Esophagus (tissue), 2 donors: ENCODE results near the gene MEP1A. TPM values are rescaled to one million over a fixed set of nuclear protein-coding genes. Genes with fewer than 3 reads are reported as not detected.
"Not testable (repeated sequence)": the region's sequence is repeated elsewhere in the genome, so short reads cannot be mapped to it uniquely, and the experiment has no call there.

ENCODE experiments used
- H3K27ac ChIP-seq, 2 donors: one replicate each; pipeline ENCODE4 v1.5.1; 2013; ENCODE audit warnings: low read depth in 2 of 2, mild to moderate bottlenecking in 2 of 2, inconsistent platforms in 1 of 2, low read length in 1 of 2, moderate library complexity in 1 of 2
- H3K27me3 ChIP-seq, 2 donors: one replicate each; pipeline ENCODE4 v1.6.1; 2013; ENCODE audit warnings: low read length in 2 of 2, control low read depth in 1 of 2, mild to moderate bottlenecking in 1 of 2; ENCODE audit not compliant: insufficient read depth in 2 of 2, control insufficient read depth in 1 of 2
- H3K36me3 ChIP-seq, 2 donors: one replicate each; pipeline ENCODE4 v1.6.1; 2013; ENCODE audit warnings: low read length in 1 of 2; ENCODE audit not compliant: control insufficient read depth in 2 of 2, insufficient read depth in 2 of 2
- H3K4me1 ChIP-seq, 2 donors: one replicate each; pipeline ENCODE4 v1.6.1; 2013; ENCODE audit warnings: low read length in 1 of 2; ENCODE audit not compliant: control insufficient read depth in 2 of 2, insufficient read depth in 2 of 2
- H3K4me3 ChIP-seq, 2 donors: one replicate each; pipeline ENCODE4 v1.5.1; 2013; ENCODE audit warnings: low read length in 2 of 2, mild to moderate bottlenecking in 2 of 2, low read depth in 1 of 2, moderate library complexity in 1 of 2
- H3K9me3 ChIP-seq, 2 donors: one replicate each; pipeline ENCODE4 v1.6.1; 2013; ENCODE audit warnings: mild to moderate bottlenecking in 2 of 2, low read depth in 1 of 2, low read length in 1 of 2, moderate library complexity in 1 of 2; ENCODE audit not compliant: control insufficient read depth in 2 of 2, insufficient read depth in 1 of 2
- WGBS, 2 donors: extraction: QIAGEN DNeasy Blood & Tissue Kit; methylation state at CpG; one replicate each; pipeline ENCODE4 v1.1.7; 2013; 5-methylcytosine and 5-hydroxymethylcytosine counted together
- polyA plus RNA-seq, 2 donors: library from polyadenylated mRNA; stranded (reverse); fragments of 200-250 nt; gene quantifications; one replicate each; pipeline ENCODE4 v1.2.3, GENCODE V29; 2013
- donor health status: healthy with polysubstance abuse.
- donor health status: Bipolar disorder and iron deficiency.

MEP1A gene
- polyA plus RNA-seq, 2 donors, result 0.01 TPM; not detected in 1

DNA sequence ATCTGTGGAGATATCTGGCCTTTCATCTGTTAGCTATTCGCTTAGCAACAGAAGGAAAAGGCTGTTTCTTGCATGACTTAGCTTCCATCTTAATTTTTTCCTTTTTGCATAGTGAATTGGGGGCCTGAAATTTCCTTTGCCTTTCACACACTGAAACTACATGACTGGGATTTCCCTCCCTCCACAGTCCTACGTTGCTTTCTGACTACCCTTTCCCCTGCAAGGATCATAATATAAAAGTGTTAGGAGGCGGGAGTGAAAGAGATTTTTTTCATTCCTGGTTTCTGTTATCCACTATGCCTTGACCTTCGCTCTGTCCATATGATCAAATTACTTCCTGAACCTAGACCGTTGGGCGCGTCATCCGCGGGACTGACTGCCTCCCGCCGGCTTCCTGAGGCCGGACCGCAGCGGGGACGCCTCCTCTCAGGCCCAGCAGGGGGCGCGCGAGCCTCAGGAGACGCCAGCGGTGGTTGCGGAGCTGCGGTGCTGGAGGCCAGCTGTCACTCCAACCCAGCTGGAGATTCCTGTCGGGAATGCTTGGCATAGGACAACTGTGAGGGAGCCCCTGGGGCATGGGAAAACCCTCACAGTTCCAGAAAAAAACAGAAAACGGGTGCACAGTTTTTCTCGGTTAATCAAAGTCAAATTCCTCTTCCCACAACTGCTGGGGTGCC lies 55.6 kb downstream of the MEP1A start:
- 6% methylated on average over 25 of the region's 25 CpGs for WGBS, 2 donors
- no peak overlapping the region for H3K4me3 ChIP-seq
- no peak overlapping the region for H3K27ac ChIP-seq

GRCh38 chr6:46849361-46849690 lies 56.1 kb downstream of the MEP1A start:
- no peak overlapping the region for H3K27ac ChIP-seq

More for the DNA sequence above, 55.6 kb downstream of the MEP1A start:
- Histone ChIP-seq H3K27me3 (no peaks in the 10 kb centered on the region), H3K9me3 (no peaks in the 10 kb centered on the region), H3K4me1 (no peaks in the 10 kb centered on the region), H3K36me3 (no peaks in the 10 kb centered on the region)

GRCh38 chr6:46850792-46851191 lies 57.6 kb downstream of the MEP1A start:
- Histone ChIP-seq H3K4me3 (no peak overlapping the region), H3K36me3 (no peaks in the 10 kb centered on the region), H3K27ac (no peak overlapping the region), H3K4me1 (no peaks in the 10 kb centered on the region), H3K9me3 (no peaks in the 10 kb centered on the region), H3K27me3 (no peaks in the 10 kb centered on the region)
- WGBS, 2 donors, result 75 to 83% methylated on average over 2 of the region's 2 CpGs

More at GRCh38 chr6:46849361-46849690, 56.1 kb downstream of the MEP1A start:
- Histone ChIP-seq H3K36me3 (no peaks in the 10 kb centered on the region), H3K9me3 (no peaks in the 10 kb centered on the region), H3K4me3 (no peak overlapping the region), H3K27me3 (no peaks in the 10 kb centered on the region), H3K4me1 (no peaks in the 10 kb centered on the region)
- WGBS, 2 donors, result 31 to 64% methylated on average over 5 of the region's 5 CpGs

DNA sequence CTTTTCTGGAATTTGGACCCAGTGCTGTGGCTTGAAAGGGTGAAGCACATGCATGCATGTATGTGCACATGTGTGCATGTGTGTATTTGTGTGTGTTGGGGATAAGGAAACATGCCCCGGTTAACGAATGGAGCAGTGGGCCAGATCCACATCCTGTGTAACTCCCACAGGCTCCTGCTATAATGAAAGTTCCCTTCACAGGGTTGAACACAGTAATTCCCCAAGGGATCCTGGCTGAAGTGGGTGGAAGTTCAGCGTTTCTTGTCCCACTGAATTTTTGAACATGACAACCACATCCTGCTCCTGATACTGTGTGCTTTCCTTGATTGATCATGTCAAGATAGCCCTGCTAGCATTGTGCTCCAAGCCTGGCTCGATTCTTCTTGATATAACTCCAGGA lies 58.4 kb downstream of the MEP1A start:
- WGBS, 2 donors, result 62 to 73% methylated on average over 4 of the region's 4 CpGs
- not testable (repeated sequence) for H3K4me3 ChIP-seq, H3K27ac ChIP-seq, H3K9me3 ChIP-seq, H3K27me3 ChIP-seq, H3K36me3 ChIP-seq, H3K4me1 ChIP-seq

- H3K36me3 ChIP-seq, H3K4me1 ChIP-seq: not testable (repeated sequence)
Measured at GRCh38 chr6:46855966-46856365, 62.8 kb downstream of the MEP1A start.

GRCh38 chr6:46862381-46862780 lies 69.2 kb downstream of the MEP1A start:
- no peak overlapping the region for H3K27ac ChIP-seq
- H3K4me3 ChIP-seq, result no peak overlapping the region
- 68 to 70% methylated on average over 2 of the region's 2 CpGs for WGBS, 2 donors
- H3K4me1 ChIP-seq, result no peaks in the 10 kb centered on the region
- no peaks in the 10 kb centered on the region for H3K27me3 ChIP-seq
- H3K36me3 ChIP-seq, result no peaks in the 10 kb centered on the region
- H3K9me3 ChIP-seq, result no peaks in the 10 kb centered on the region

More at GRCh38 chr6:46855966-46856365, 62.8 kb downstream of the MEP1A start:
- H3K4me3 ChIP-seq, H3K27ac ChIP-seq, H3K9me3 ChIP-seq, H3K27me3 ChIP-seq: not testable (repeated sequence)
- WGBS, 2 donors, result 29 to 33% methylated on average over 1 of the region's 1 CpG

- Histone ChIP-seq H3K4me1 (no peaks in the 10 kb centered on the region), H3K9me3 (no peaks in the 10 kb centered on the region), H3K4me3 (no peak overlapping the region), H3K27ac (no peak overlapping the region), H3K36me3 (no peaks in the 10 kb centered on the region), H3K27me3 (no peaks in the 10 kb centered on the region)
- WGBS, 2 donors, result 71% methylated on average over 3 of the region's 3 CpGs
Measured at GRCh38 chr6:46863791-46864190, 70.6 kb downstream of the MEP1A start.

- H3K4me3 ChIP-seq, result no peak overlapping the region
- H3K4me1 ChIP-seq, result no peaks in the 10 kb centered on the region
- H3K27me3 ChIP-seq, result no peaks in the 10 kb centered on the region
- no peaks in the 10 kb centered on the region for H3K9me3 ChIP-seq
- WGBS, 2 donors, result 72 to 84% methylated on average over 2 of the region's 2 CpGs
- H3K36me3 ChIP-seq, result no peaks in the 10 kb centered on the region
- H3K27ac ChIP-seq, result no peak overlapping the region
Measured at GRCh38 chr6:46865221-46865620, 72.0 kb downstream of the MEP1A start.

GRCh38 chr6:46867411-46867810 lies 74.2 kb downstream of the MEP1A start:
- H3K27me3 ChIP-seq, result no peaks in the 10 kb centered on the region
- H3K36me3 ChIP-seq, result no peaks in the 10 kb centered on the region
- no peaks in the 10 kb centered on the region for H3K4me1 ChIP-seq
- 74 to 89% methylated on average over 5 of the region's 5 CpGs for WGBS, 2 donors
- no peaks in the 10 kb centered on the region for H3K9me3 ChIP-seq
- H3K4me3 ChIP-seq, result no peak overlapping the region
- no peak overlapping the region for H3K27ac ChIP-seq

- Histone ChIP-seq H3K4me3 (no peak overlapping the region), H3K9me3 (no peaks in the 10 kb centered on the region), H3K36me3 (no peaks in the 10 kb centered on the region), H3K4me1 (no peaks in the 10 kb centered on the region), H3K27me3 (no peaks in the 10 kb centered on the region), H3K27ac (no peak overlapping the region)
- 25 to 29% methylated on average over 4 of the region's 4 CpGs for WGBS, 2 donors
Measured at GRCh38 chr6:46876126-46876525, 82.9 kb downstream of the MEP1A start.
